Activated CD8-positive, alpha-beta T cell treated with anti-CD3 and anti-CD28 coated beads, Interleukin-2, amount 10 ng/mL, durations not matched to agents 7 days and 5 days (primary cell): Measurements from ENCODE around the gene HOXD8. TPM values are rescaled to one million over a fixed set of nuclear protein-coding genes. Genes with fewer than 3 reads are reported as not detected.

Source experiments
- ATAC-seq: fragments of 150-1000 bp; cut with Tn5 transposase; one replicate; pipeline ENCODE4 v1.10.0; 2021; ENCODE audit warnings: moderate library complexity
- CTCF ChIA-PET: fragments of 350-600 bp; sonication (Branson Sonifier 250); formaldehyde crosslinking; loops from one replicate; lab custom pipeline; 2021; ENCODE audit warnings: antibody characterized with exemption; lab: Charles Lee
- POLR2A ChIA-PET: fragments of 350-600 bp; sonication (Branson Sonifier 250); formaldehyde crosslinking; loops from one replicate; lab custom pipeline; 2021; ENCODE audit warnings: antibody characterized with exemption; lab: Charles Lee
- DNase-seq: peaks from one replicate; pipeline ENCODE4 v3.0.0-alpha.2; 2020
- H3K27ac Mint-ChIP-seq: one replicate; pipeline ENCODE4 v1.8.0; 2021; ENCODE audit warnings: mild to moderate bottlenecking, mixed read lengths
- H3K27me3 Mint-ChIP-seq: one replicate; pipeline ENCODE4 v1.8.0; 2021; ENCODE audit warnings: low read depth, mixed read lengths
- H3K36me3 Mint-ChIP-seq: one replicate; pipeline ENCODE4 v1.8.0; 2021; ENCODE audit warnings: low read depth, mixed read lengths
- H3K4me1 Mint-ChIP-seq: one replicate; pipeline ENCODE4 v1.8.0; 2021; ENCODE audit warnings: low read depth, mixed read lengths
- H3K4me3 Mint-ChIP-seq: one replicate; pipeline ENCODE4 v1.8.0; 2021; ENCODE audit warnings: mild to moderate bottlenecking, mixed read lengths
- H3K9me3 Mint-ChIP-seq: one replicate; pipeline ENCODE4 v1.8.0; 2022; ENCODE audit warnings: mixed read lengths; ENCODE audit not compliant: insufficient read depth
- total RNA-seq, 2 experiments: library from RNA; stranded (reverse); gene quantifications; one replicate each; pipeline ENCODE4 v1.2.3, GENCODE V29; 2021

HOXD8 gene
- total RNA-seq, 2 experiments from 2014 or later: not detected

DNA sequence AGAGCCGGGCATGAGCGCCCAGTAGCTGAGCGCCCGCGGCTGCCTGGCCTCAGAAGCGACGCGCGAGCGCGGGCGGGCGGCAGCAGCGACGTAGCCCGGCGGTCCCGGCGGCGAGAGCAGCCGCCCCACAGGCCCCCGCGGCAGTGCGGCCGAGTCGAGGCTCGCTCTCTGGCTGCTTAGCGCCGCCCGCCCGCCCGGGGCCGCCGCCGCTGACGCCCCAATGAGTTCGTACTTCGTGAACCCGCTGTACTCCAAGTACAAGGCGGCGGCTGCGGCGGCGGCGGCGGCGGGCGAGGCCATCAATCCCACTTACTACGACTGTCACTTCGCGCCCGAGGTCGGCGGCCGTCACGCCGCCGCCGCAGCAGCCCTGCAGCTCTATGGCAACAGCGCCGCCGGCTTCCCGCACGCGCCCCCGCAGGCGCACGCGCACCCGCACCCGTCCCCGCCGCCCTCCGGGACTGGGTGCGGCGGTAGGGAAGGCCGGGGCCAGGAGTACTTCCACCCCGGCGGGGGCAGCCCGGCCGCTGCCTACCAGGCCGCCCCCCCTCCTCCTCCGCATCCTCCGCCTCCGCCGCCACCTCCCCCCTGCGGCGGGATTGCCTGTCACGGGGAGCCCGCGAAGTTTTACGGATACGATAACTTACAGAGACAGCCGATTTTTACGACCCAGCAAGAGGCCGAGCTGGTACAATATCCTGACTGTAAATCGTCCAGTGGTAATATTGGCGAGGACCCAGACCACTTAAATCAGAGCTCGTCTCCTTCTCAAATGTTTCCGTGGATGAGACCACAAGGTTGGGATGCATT is 847 bp downstream of the HOXD8 start:
- DNase-seq: no peak
- Mint-ChIP-seq H3K36me3 (peaks cover 2% of the 10 kb centered on the region), H3K4me1 (peaks cover 18% of the 10 kb centered on the region)

DNA sequence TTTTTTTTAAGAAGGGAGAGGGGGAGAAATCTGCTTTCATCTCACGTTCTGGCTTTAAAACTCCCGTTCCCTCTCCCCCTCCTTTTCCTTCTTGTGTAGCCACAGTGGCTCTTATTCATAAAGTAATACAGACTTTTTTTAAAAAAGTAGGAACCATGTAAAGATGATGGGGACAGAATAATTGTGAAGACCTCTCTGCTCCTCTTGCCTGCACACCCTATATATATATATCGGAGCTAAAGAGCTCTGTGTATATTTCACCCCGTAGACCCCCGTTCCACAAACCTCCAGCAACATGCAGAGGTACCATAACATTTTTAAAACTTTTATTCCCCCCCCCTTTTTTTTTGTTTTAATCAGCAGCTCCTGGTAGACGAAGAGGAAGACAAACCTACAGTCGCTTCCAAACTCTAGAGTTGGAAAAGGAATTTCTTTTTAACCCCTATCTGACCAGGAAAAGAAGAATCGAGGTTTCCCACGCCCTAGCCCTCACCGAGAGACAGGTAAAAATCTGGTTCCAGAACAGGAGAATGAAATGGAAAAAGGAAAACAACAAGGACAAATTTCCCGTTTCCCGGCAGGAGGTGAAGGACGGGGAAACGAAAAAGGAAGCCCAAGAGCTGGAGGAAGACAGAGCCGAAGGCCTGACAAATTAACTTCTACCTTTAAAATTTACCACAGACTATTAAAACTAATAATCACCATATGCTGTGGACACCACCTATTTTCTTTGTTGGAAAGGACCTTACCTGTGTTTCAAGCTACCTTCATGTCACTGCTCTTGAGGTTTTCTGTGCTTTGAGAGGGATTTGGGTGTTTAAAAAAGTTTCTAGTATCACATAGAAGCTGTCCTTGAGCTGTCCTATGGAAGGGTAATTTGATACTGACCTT is 1.7 kb downstream of the HOXD8 start:
- no peak for ATAC-seq
- CTCF ChIA-PET: interaction anchor here (0.8 to 4.4 kb wide), 14 partner anchors 8 to 1017 kb away, joined by 3 to 23 read pairs (median 4); partner anchors contain the start of gene HOXD9
- H3K27ac Mint-ChIP-seq: peak overlapping the region; percentile 64
- peaks cover 25% of the 10 kb centered on the region for H3K4me1 Mint-ChIP-seq
- H3K27me3 Mint-ChIP-seq: peaks cover 78% of the 10 kb centered on the region
- DNase-seq: no peak
- POLR2A ChIA-PET: no interaction called here
- H3K36me3 Mint-ChIP-seq: peaks cover 3% of the 10 kb centered on the region
- H3K4me3 Mint-ChIP-seq: peak overlapping the region; percentile 45
- no peaks in the 10 kb centered on the region for H3K9me3 Mint-ChIP-seq

More for the DNA sequence above, 847 bp downstream of the HOXD8 start:
- ChIA-PET CTCF (interaction anchor here (0.9 to 4.4 kb wide), 10 partner anchors 9 to 1018 kb away, joined by 3 to 23 read pairs (median 4); no protein-coding TSS in a partner anchor), POLR2A (no interaction called here)
- H3K27me3 Mint-ChIP-seq: peaks cover 78% of the 10 kb centered on the region
- peak overlapping the region; percentile 64 for H3K27ac Mint-ChIP-seq
- peak; percentile 54 for ATAC-seq
- H3K4me3 Mint-ChIP-seq: peak overlapping the region; percentile 45
- H3K9me3 Mint-ChIP-seq: no peaks in the 10 kb centered on the region

DNA sequence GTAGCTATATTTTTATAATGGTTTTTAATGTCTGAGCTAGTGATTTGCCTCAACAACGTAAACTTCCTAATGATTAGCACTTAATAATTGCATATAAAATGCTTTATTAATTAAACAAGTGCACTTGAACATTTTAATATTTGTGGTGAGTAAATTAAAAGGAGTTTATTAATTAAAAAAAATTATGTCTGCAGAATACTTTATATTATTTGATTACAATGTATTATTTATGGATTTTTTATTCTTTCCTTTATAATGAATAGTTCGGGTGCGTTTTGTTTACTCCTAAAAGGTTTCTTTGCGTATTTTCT is 2.3 kb downstream of the HOXD8 start:
- H3K4me3 Mint-ChIP-seq: peak overlapping the region; percentile 74
- peaks cover 79% of the 10 kb centered on the region for H3K27me3 Mint-ChIP-seq
- no peak overlapping the region for H3K27ac Mint-ChIP-seq
- H3K36me3 Mint-ChIP-seq: peaks cover 3% of the 10 kb centered on the region
- CTCF ChIA-PET: interaction anchor here (0.8 to 4.4 kb wide), 13 partner anchors 9 to 1017 kb away, joined by 3 to 23 read pairs (median 4); partner anchors contain the start of gene HOXD9
- DNase-seq (no peak), ATAC-seq (no peak)
- peaks cover 26% of the 10 kb centered on the region for H3K4me1 Mint-ChIP-seq
- H3K9me3 Mint-ChIP-seq: no peaks in the 10 kb centered on the region
- POLR2A ChIA-PET: no interaction called here

DNA sequence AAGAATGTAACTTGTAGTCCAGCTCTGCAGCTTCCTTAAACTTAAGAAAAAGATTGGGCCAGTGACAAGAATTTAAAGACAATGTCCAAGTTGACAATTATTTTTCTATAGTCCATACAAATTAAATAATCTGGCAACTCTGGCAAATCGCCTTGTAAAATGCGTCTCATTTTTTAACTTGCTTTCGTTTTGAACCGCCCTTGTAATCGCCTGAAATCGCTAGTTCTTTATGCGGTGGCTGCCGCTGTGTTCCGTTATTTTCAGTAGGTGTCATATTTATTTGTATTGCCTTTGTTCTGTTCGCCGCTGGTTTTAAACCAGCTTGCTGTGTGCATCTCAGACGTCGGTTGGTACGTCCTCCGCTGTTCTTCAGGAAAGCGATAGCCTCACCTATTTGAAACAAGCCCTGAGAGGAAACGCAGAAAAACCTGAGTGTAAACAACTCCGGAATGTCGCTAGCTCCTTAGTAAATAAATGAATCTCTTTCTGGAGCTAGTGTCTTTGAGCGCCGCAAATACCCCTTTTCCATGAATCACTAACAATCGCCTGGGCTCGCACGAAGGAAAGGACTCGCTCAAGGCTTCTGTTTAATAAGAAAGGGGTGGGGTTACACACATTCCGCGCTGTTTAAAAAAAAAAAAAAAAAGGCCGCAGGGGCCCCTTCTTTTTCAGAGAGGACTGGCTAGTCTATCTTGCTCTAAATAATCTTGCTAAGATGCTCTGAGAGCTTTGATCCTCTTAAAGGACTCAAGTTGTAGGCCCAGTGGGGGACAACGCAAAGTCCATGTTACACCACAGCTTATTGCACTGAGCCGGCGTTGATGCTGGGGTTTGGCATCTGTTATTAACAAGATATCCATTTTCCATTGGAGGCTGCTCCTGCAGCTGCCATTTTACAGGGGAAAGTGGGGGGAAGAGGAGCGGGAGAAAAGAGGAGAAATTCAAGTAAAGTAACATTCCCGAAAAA is 3.0 kb downstream of the HOXD8 start:
- ChIA-PET POLR2A (no interaction called here), CTCF (interaction anchor here (0.9 to 4.4 kb wide), 11 partner anchors 8 to 1029 kb away, joined by 3 to 23 read pairs (median 4); partner anchors contain the start of gene HOXD9)
- no peaks in the 10 kb centered on the region for H3K9me3 Mint-ChIP-seq
- peaks cover 3% of the 10 kb centered on the region for H3K36me3 Mint-ChIP-seq
- H3K27me3 Mint-ChIP-seq: peaks cover 80% of the 10 kb centered on the region
- DNase-seq (peak; percentile 32), ATAC-seq (no peak)
- H3K4me1 Mint-ChIP-seq: peaks cover 27% of the 10 kb centered on the region
- H3K27ac Mint-ChIP-seq: no peak overlapping the region
- peak overlapping the region; percentile 74 for H3K4me3 Mint-ChIP-seq

DNA sequence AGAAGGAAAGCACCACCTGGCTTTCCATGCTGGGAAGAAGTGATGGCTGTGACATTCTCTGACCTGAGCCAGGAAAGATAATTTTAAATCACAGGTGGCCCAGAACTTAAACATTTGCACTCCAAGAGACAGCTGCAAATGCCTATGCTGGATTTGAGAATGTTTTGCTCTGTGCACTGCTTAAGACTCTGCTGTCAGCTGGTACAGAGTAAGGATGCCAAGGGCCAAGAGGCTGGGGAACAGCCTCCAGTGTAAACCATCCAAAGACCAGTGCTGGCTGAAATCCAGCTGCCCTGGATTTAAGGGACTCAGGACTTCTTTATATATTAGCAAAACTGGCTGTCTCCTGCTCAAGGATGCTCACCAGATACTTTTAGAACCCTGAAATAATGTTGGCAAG is 3.9 kb downstream of the HOXD8 start:
- peaks cover 7% of the 10 kb centered on the region for H3K36me3 Mint-ChIP-seq
- no peak overlapping the region for H3K27ac Mint-ChIP-seq
- peaks cover 27% of the 10 kb centered on the region for H3K4me1 Mint-ChIP-seq

DNA sequence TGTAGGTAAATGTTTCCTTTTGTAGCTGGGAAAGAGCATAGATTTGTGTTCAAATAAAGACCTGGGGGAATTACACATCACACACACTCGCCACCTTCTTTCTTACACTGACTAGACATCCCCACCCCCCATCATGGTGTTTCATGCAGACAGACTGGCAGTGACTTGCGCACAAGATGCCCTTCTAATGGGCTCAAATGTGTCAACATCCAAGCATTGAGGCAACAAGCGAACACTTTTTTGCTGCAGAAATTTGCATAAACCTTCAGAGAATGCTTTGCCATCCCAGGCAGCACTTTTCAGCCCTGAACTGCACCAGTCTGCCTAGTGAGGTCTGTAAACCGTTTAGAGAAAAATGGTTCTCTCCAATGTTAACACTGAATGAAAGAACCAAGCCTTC is 4.5 kb downstream of the HOXD8 start:
- H3K4me1 Mint-ChIP-seq: peaks cover 31% of the 10 kb centered on the region
- no peak for ATAC-seq
- ChIA-PET CTCF (interaction anchor here (1.4 to 4.4 kb wide), 4 partner anchors 321 to 518 kb away, joined by 4 to 23 read pairs (median 17); no protein-coding TSS in a partner anchor), POLR2A (no interaction called here)
- no peak overlapping the region for H3K27ac Mint-ChIP-seq
- peaks cover 80% of the 10 kb centered on the region for H3K27me3 Mint-ChIP-seq
- H3K9me3 Mint-ChIP-seq: no peaks in the 10 kb centered on the region
- H3K36me3 Mint-ChIP-seq: peaks cover 8% of the 10 kb centered on the region
- no peak overlapping the region for H3K4me3 Mint-ChIP-seq
- no peak for DNase-seq

More for the DNA sequence above, 3.9 kb downstream of the HOXD8 start:
- ChIA-PET POLR2A (no interaction called here), CTCF (interaction anchor here (1.3 to 4.4 kb wide), 5 partner anchors 322 to 1028 kb away, joined by 4 to 23 read pairs (median 14); no protein-coding TSS in a partner anchor)
- ATAC-seq: no peak
- Mint-ChIP-seq H3K27me3 (peaks cover 80% of the 10 kb centered on the region), H3K9me3 (no peaks in the 10 kb centered on the region), H3K4me3 (no peak overlapping the region)
- no peak for DNase-seq

DNA sequence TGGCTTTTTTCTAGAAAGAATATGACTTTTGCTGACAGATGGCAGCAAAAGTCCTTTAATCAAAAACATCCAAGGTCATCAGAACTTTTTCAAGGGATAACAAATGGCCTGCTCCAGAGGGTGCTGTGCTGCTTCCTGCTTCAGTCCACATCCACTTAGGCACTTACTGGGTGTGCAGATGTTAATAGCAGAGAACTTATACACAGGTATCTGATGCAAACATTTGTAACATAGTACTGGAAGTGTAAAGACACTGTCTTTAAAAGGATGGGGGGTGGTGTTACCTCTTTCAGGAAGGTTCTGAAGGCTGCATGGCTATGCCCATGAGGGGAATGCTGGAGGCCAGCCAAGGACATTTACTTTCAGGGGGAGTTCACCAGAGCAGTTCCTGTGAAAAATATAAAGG is 5.5 kb downstream of the HOXD8 start:
- POLR2A ChIA-PET: no interaction called here
- Mint-ChIP-seq H3K27ac (no peak overlapping the region), H3K9me3 (no peaks in the 10 kb centered on the region), H3K36me3 (peaks cover 8% of the 10 kb centered on the region), H3K4me1 (peaks cover 36% of the 10 kb centered on the region), H3K27me3 (peaks cover 86% of the 10 kb centered on the region), H3K4me3 (no peak overlapping the region)
- no peak for ATAC-seq
- CTCF ChIA-PET: interaction anchor here (4.3 kb wide), 1 partner anchor 419 kb away, joined by 20 read pairs; no protein-coding TSS in a partner anchor
- no peak for DNase-seq

DNA sequence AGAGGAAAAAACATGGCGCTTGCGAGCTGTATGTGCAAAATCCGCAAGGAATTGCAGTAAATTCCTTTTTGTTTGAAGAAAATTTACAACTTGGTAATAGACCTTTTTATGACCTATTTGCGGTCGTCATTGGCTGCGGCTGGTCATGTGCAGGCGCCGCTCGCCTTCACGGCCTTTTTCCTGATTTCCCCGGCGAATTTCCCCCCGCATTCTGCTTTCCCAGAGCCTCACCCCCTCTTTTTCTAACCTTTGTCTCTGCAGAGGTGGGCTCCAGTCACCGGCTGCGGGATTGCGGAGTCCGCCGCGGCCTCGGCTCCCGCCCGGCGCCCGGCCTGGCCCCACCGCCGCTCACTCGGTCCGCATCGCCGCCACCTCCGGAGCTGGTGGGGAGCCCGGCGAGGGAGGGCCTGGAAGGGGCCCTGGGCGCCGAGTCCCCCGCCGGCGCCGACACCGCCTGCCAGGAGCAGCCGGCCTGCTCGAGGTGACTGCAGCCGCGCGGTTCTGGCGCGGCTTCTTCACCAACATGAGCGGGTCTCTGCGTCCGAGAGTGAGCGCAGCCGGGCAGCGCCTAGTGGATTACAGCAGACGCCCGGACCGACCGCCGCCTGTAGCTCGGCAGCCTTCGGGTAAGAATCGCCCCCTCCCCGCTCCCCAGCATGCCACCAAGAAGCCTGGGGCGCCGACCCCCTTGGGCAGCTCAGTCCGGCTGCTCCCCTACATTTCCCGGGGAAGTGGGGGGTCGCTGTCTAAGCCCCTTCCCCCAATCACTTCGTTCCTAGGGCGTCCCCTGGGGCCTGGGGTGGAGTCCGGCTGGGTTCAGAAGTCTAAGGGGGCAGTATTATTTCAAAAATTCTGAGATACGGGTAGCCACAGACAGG is 7.1 kb downstream of the HOXD8 start:
- Mint-ChIP-seq H3K4me3 (no peak overlapping the region), H3K27me3 (peaks cover 83% of the 10 kb centered on the region), H3K27ac (no peak overlapping the region), H3K4me1 (peaks cover 36% of the 10 kb centered on the region), H3K36me3 (peaks cover 6% of the 10 kb centered on the region), H3K9me3 (no peaks in the 10 kb centered on the region)
- ATAC-seq (no peak), DNase-seq (no peak)
- ChIA-PET POLR2A (no interaction called here), CTCF (interaction anchor here (1.2 kb wide), 1 partner anchor 418 kb away, joined by 3 read pairs; no protein-coding TSS in a partner anchor)

DNA sequence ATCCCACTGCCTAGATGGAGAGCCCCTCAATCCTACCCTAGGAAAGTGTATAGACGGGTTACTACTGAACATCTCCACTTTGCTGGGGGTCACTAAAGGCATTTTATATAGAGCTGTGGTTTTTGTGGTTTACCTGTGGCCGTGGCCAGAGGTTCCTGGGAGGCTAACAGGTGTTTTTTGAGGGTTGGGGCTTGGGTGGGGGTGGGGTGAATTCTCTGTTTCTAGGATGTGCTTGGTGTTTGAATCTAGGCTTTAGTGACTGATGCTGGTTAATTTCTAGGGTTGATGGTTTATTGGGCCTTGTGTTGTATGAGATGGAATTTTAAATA is 7.7 kb downstream of the HOXD8 start:
- CTCF ChIA-PET: interaction anchor here (1.2 kb wide), 1 partner anchor 417 kb away, joined by 3 read pairs; no protein-coding TSS in a partner anchor
- no peak for DNase-seq
- H3K27ac Mint-ChIP-seq: no peak overlapping the region
- no peak overlapping the region for H3K4me3 Mint-ChIP-seq
- POLR2A ChIA-PET: no interaction called here
- peaks cover 6% of the 10 kb centered on the region for H3K36me3 Mint-ChIP-seq
- H3K27me3 Mint-ChIP-seq: peaks cover 83% of the 10 kb centered on the region
- H3K4me1 Mint-ChIP-seq: peaks cover 32% of the 10 kb centered on the region
- no peaks in the 10 kb centered on the region for H3K9me3 Mint-ChIP-seq
- ATAC-seq: no peak

DNA sequence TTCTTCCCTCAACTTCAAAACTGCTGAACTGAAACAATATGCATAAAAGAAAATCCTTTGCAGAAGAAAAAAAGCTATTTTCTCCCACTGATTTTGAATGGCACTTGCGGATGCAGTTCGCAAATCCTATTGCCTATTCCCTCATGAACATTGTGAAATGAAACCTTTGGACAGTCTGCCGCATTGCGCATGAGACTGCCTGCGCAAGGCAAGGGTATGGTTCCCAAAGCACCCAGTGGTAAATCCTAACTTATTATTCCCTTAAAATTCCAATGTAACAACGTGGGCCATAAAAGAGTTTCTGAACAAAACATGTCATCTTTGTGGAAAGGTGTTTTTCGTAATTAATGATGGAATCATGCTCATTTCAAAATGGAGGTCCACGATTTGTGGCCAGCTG is 8.4 kb downstream of the HOXD8 start:
- H3K9me3 Mint-ChIP-seq: no peaks in the 10 kb centered on the region
- CTCF ChIA-PET: interaction anchor here (1.7 to 4.6 kb wide), 3 partner anchors 11 to 1011 kb away, joined by 8 to 22 read pairs (median 17); no protein-coding TSS in a partner anchor
- no peak overlapping the region for H3K4me3 Mint-ChIP-seq
- peaks cover 6% of the 10 kb centered on the region for H3K36me3 Mint-ChIP-seq
- no peak for DNase-seq
- H3K27me3 Mint-ChIP-seq: peaks cover 79% of the 10 kb centered on the region
- ATAC-seq: no peak
- no peak overlapping the region for H3K27ac Mint-ChIP-seq
- POLR2A ChIA-PET: no interaction called here
- peaks cover 31% of the 10 kb centered on the region for H3K4me1 Mint-ChIP-seq
